Duodenal mucosa (tissue), 2 donors: ENCODE data around the gene PAFAH1B2.
A peak's percentile ranks its signal among the peaks of the same experiment; 100 is the strongest.

Experiments
- H3K27ac ChIP-seq: one replicate; pipeline ENCODE4 v1.7.0; 2013; ENCODE audit warnings: low read depth, low read length
- H3K27me3 ChIP-seq, 2 donors: one replicate each; pipeline ENCODE4 v1.7.0; 2013; ENCODE audit warnings: low read length in 2 of 2, control low read depth in 1 of 2; ENCODE audit not compliant: insufficient read depth in 2 of 2, control insufficient read depth in 1 of 2
- H3K36me3 ChIP-seq, 2 donors: one replicate each; pipeline ENCODE4 v1.7.0; 2013; ENCODE audit warnings: low read length in 2 of 2, control low read depth in 1 of 2; ENCODE audit not compliant: insufficient read depth in 2 of 2, control insufficient read depth in 1 of 2
- H3K4me1 ChIP-seq, 2 donors: one replicate each; pipeline ENCODE4 v1.7.0; 2013; ENCODE audit warnings: low read length in 2 of 2, control low read depth in 1 of 2; ENCODE audit not compliant: insufficient read depth in 2 of 2, control insufficient read depth in 1 of 2
- H3K4me3 ChIP-seq, 2 donors: one replicate each; pipeline ENCODE4 v1.7.0; 2013; ENCODE audit warnings: low read length in 2 of 2, low read depth in 1 of 2
- H3K9ac ChIP-seq, 2 donors: one replicate each; pipeline ENCODE4 v1.7.0; 2013; ENCODE audit warnings: low read length in 2 of 2, low read depth in 1 of 2
- H3K9me3 ChIP-seq, 2 donors: one replicate each; pipeline ENCODE4 v1.7.0; 2013; ENCODE audit warnings: low read length in 2 of 2, control low read depth in 1 of 2; ENCODE audit not compliant: control insufficient read depth in 1 of 2

Gene PAFAH1B2

GRCh38 chr11:117145393-117145761, 1.3 kb downstream of the PAFAH1B2 start:
- Histone ChIP-seq H3K4me3 (peak overlapping the region; percentile 97 to 99), H3K9ac (peak overlapping the region; percentile 89 to 90), H3K27ac (peak overlapping the region; percentile 91), H3K27me3 (no peaks in the 10 kb centered on the region), H3K36me3 (peaks cover 0 to 11% of the 10 kb centered on the region in 2 donors), H3K4me1 (peaks cover 13 to 19% of the 10 kb centered on the region in 2 donors), H3K9me3 (no peaks in the 10 kb centered on the region)

GRCh38 chr11:117146521-117146920, 2.4 kb downstream of the PAFAH1B2 start:
- Histone ChIP-seq H3K36me3 (peaks cover 0 to 11% of the 10 kb centered on the region in 2 donors), H3K9me3 (no peaks in the 10 kb centered on the region), H3K27ac (no peak overlapping the region), H3K4me3 (peak overlapping the region in 1 of 2 donors; percentile 97), H3K4me1 (peaks cover 13 to 19% of the 10 kb centered on the region in 2 donors), H3K9ac (no peak overlapping the region), H3K27me3 (no peaks in the 10 kb centered on the region)

- H3K27me3 ChIP-seq: no peaks in the 10 kb centered on the region
- H3K4me3 ChIP-seq: no peak overlapping the region
- H3K9me3 ChIP-seq: no peaks in the 10 kb centered on the region
- peaks cover 4 to 14% of the 10 kb centered on the region in 2 donors for H3K36me3 ChIP-seq
- no peak overlapping the region for H3K27ac ChIP-seq
- no peak overlapping the region for H3K9ac ChIP-seq
- peaks cover 5 to 7% of the 10 kb centered on the region in 2 donors for H3K4me1 ChIP-seq
These were observed 8.0 kb downstream of the PAFAH1B2 start for GRCh38 chr11:117152066-117152465.

- Histone ChIP-seq H3K36me3 (peaks cover 10% of the 10 kb centered on the region in 2 donors), H3K9me3 (no peaks in the 10 kb centered on the region), H3K9ac (no peak overlapping the region), H3K4me1 (no peaks in the 10 kb centered on the region), H3K27me3 (no peaks in the 10 kb centered on the region), H3K27ac (no peak overlapping the region), H3K4me3 (no peak overlapping the region)
These were observed 10.4 kb downstream of the PAFAH1B2 start for GRCh38 chr11:117154468-117154867.

GRCh38 chr11:117157507-117157906, 13.4 kb downstream of the PAFAH1B2 start:
- no peaks in the 10 kb centered on the region for H3K4me1 ChIP-seq
- no peak overlapping the region for H3K4me3 ChIP-seq
- H3K9me3 ChIP-seq: no peaks in the 10 kb centered on the region
- H3K9ac ChIP-seq: no peak overlapping the region
- H3K36me3 ChIP-seq: peaks cover 22 to 28% of the 10 kb centered on the region in 2 donors
- no peaks in the 10 kb centered on the region for H3K27me3 ChIP-seq
- H3K27ac ChIP-seq: no peak overlapping the region

- no peaks in the 10 kb centered on the region for H3K27me3 ChIP-seq
- no peak overlapping the region for H3K4me3 ChIP-seq
- H3K9ac ChIP-seq: no peak overlapping the region
- H3K36me3 ChIP-seq: peaks cover 27 to 42% of the 10 kb centered on the region in 2 donors
- H3K27ac ChIP-seq: no peak overlapping the region
- H3K4me1 ChIP-seq: no peaks in the 10 kb centered on the region
- no peaks in the 10 kb centered on the region for H3K9me3 ChIP-seq
These were observed 15.8 kb downstream of the PAFAH1B2 start for GRCh38 chr11:117159892-117160291.

- H3K9ac ChIP-seq: no peak overlapping the region
- peaks cover 27 to 45% of the 10 kb centered on the region in 2 donors for H3K36me3 ChIP-seq
These were observed 16.7 kb downstream of the PAFAH1B2 start for GRCh38 chr11:117160826-117161225.

GRCh38 chr11:117166491-117166890, 22.4 kb downstream of the PAFAH1B2 start:
- no peak overlapping the region for H3K27ac ChIP-seq
- H3K4me1 ChIP-seq: peaks cover 6 to 7% of the 10 kb centered on the region in 2 donors
- no peak overlapping the region for H3K9ac ChIP-seq
- H3K9me3 ChIP-seq: no peaks in the 10 kb centered on the region
- H3K36me3 ChIP-seq: peaks cover 25 to 69% of the 10 kb centered on the region in 2 donors
- H3K27me3 ChIP-seq: no peaks in the 10 kb centered on the region
- no peak overlapping the region for H3K4me3 ChIP-seq

More at GRCh38 chr11:117160826-117161225, 16.7 kb downstream of the PAFAH1B2 start:
- Histone ChIP-seq H3K27ac (no peak overlapping the region), H3K4me1 (no peaks in the 10 kb centered on the region), H3K4me3 (no peak overlapping the region), H3K27me3 (no peaks in the 10 kb centered on the region), H3K9me3 (no peaks in the 10 kb centered on the region)

- Histone ChIP-seq H3K36me3 (peaks cover 14 to 50% of the 10 kb centered on the region in 2 donors), H3K4me1 (peaks cover 19 to 21% of the 10 kb centered on the region in 2 donors)
These were observed 25.6 kb downstream of the PAFAH1B2 start for GRCh38 chr11:117169736-117170135.

GRCh38 chr11:117170210-117170609, 26.1 kb downstream of the PAFAH1B2 start:
- H3K27ac ChIP-seq: no peak overlapping the region
- no peak overlapping the region for H3K4me3 ChIP-seq
- H3K9ac ChIP-seq: no peak overlapping the region
- H3K36me3 ChIP-seq: peaks cover 14 to 48% of the 10 kb centered on the region in 2 donors
- H3K27me3 ChIP-seq: no peaks in the 10 kb centered on the region
- H3K4me1 ChIP-seq: peaks cover 19 to 21% of the 10 kb centered on the region in 2 donors
- no peaks in the 10 kb centered on the region for H3K9me3 ChIP-seq

More at GRCh38 chr11:117169736-117170135, 25.6 kb downstream of the PAFAH1B2 start:
- Histone ChIP-seq H3K27ac (no peak overlapping the region), H3K4me3 (no peak overlapping the region), H3K9ac (no peak overlapping the region), H3K9me3 (no peaks in the 10 kb centered on the region), H3K27me3 (no peaks in the 10 kb centered on the region)

- H3K36me3 ChIP-seq: peaks cover 14 to 41% of the 10 kb centered on the region in 2 donors
These were observed 26.9 kb downstream of the PAFAH1B2 start for GRCh38 chr11:117171007-117171403.

More at GRCh38 chr11:117171007-117171403, 26.9 kb downstream of the PAFAH1B2 start:
- peaks cover 19 to 21% of the 10 kb centered on the region in 2 donors for H3K4me1 ChIP-seq
- H3K27ac ChIP-seq: no peak overlapping the region
- no peaks in the 10 kb centered on the region for H3K27me3 ChIP-seq
- no peaks in the 10 kb centered on the region for H3K9me3 ChIP-seq
- no peak overlapping the region for H3K4me3 ChIP-seq
- H3K9ac ChIP-seq: no peak overlapping the region
